ENCODE results near the gene TNS3.

DNA sequence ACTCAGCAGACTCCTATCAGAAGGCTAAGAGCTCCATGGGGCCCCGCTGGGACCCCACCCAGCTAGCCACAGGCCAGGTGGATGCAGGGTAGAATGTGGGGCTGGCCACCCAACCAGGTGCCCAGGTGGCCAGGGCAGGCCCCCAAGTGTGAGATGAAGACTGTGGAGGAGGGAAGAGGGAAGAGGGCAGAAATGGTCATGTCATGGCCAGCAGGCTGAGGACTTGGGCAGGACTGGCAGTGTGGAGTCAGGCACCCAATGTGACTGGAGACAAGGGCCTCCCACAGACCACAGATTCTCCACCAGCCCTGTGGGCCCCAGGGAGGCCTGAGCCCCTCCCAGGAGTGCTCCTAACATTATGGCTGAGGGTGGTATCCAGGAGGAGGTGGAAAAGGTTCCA is 141.6 kb downstream of the TNS3 start:
- TF ChIP-seq, protein P1, sequence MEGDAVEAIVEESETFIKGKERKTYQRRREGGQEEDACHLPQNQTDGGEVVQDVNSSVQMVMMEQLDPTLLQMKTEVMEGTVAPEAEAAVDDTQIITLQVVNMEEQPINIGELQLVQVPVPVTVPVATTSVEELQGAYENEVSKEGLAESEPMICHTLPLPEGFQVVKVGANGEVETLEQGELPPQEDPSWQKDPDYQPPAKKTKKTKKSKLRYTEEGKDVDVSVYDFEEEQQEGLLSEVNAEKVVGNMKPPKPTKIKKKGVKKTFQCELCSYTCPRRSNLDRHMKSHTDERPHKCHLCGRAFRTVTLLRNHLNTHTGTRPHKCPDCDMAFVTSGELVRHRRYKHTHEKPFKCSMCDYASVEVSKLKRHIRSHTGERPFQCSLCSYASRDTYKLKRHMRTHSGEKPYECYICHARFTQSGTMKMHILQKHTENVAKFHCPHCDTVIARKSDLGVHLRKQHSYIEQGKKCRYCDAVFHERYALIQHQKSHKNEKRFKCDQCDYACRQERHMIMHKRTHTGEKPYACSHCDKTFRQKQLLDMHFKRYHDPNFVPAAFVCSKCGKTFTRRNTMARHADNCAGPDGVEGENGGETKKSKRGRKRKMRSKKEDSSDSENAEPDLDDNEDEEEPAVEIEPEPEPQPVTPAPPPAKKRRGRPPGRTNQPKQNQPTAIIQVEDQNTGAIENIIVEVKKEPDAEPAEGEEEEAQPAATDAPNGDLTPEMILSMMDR (IDR thresholded peaks at IDR 0.05), result no peak
- no peak for TF ChIP-seq POLR2A (IDR thresholded peaks at IDR 0.05)
